T-helper 1 cell treated with Interleukin-12 subunit alpha and Interleukin-12 subunit beta and Interleukin-4 antibody, amounts not matched to agents 30 μg/mL and 1 μg/mL, for 36 hours (primary cell): ENCODE measurements around the gene OR2F1.

ENCODE experiments used
- H3K27ac Mint-ChIP-seq: one replicate; pipeline ENCODE4 v1.8.0; 2021; ENCODE audit warnings: mild to moderate bottlenecking, mixed read lengths
- H3K27me3 Mint-ChIP-seq: one replicate; pipeline ENCODE4 v1.8.0; 2021; ENCODE audit warnings: low read depth, mixed read lengths
- H3K36me3 Mint-ChIP-seq: one replicate; pipeline ENCODE4 v1.8.0; 2021; ENCODE audit warnings: low read depth, mixed read lengths
- H3K4me1 Mint-ChIP-seq: one replicate; pipeline ENCODE4 v1.8.0; 2021; ENCODE audit warnings: low read depth, mixed read lengths
- H3K4me3 Mint-ChIP-seq: one replicate; pipeline ENCODE4 v1.8.0; 2021; ENCODE audit warnings: mild to moderate bottlenecking, moderate library complexity, mixed read lengths
- H3K9me3 Mint-ChIP-seq: one replicate; pipeline ENCODE4 v1.8.0; 2021; ENCODE audit warnings: mixed read lengths

The OR2F1 gene

GRCh38 chr7:143936087-143937009 is 18.3 kb upstream of the OR2F1 start:
- Mint-ChIP-seq H3K36me3 (peaks cover 2% of the 10 kb centered on the region), H3K4me3 (no peak overlapping the region), H3K4me1 (peaks cover 9% of the 10 kb centered on the region), H3K27me3 (no peaks in the 10 kb centered on the region), H3K9me3 (peaks cover 6% of the 10 kb centered on the region), H3K27ac (no peak overlapping the region)

GRCh38 chr7:143938379-143939243 is 16.0 kb upstream of the OR2F1 start:
- no peaks in the 10 kb centered on the region for H3K36me3 Mint-ChIP-seq
- H3K4me1 Mint-ChIP-seq = no peaks in the 10 kb centered on the region
- peaks cover 5% of the 10 kb centered on the region for H3K27me3 Mint-ChIP-seq
- H3K4me3 Mint-ChIP-seq = no peak overlapping the region
- H3K27ac Mint-ChIP-seq = no peak overlapping the region
- H3K9me3 Mint-ChIP-seq = no peaks in the 10 kb centered on the region

GRCh38 chr7:143945423-143945822 is 9.2 kb upstream of the OR2F1 start:
- no peaks in the 10 kb centered on the region for H3K36me3 Mint-ChIP-seq
- H3K27me3 Mint-ChIP-seq = peaks cover 39% of the 10 kb centered on the region
- no peaks in the 10 kb centered on the region for H3K4me1 Mint-ChIP-seq
- no peak overlapping the region for H3K27ac Mint-ChIP-seq
- no peak overlapping the region for H3K4me3 Mint-ChIP-seq
- no peaks in the 10 kb centered on the region for H3K9me3 Mint-ChIP-seq

GRCh38 chr7:143947111-143947510 is 7.5 kb upstream of the OR2F1 start:
- Mint-ChIP-seq H3K27me3 (peaks cover 35% of the 10 kb centered on the region), H3K9me3 (no peaks in the 10 kb centered on the region), H3K27ac (no peak overlapping the region), H3K4me3 (no peak overlapping the region), H3K36me3 (no peaks in the 10 kb centered on the region), H3K4me1 (no peaks in the 10 kb centered on the region)

- Mint-ChIP-seq H3K9me3 (no peaks in the 10 kb centered on the region), H3K4me1 (no peaks in the 10 kb centered on the region), H3K27me3 (peaks cover 34% of the 10 kb centered on the region), H3K36me3 (no peaks in the 10 kb centered on the region), H3K4me3 (no peak overlapping the region), H3K27ac (no peak overlapping the region)
Observed at GRCh38 chr7:143948733-143949132, 5.9 kb upstream of the OR2F1 start.

- Mint-ChIP-seq H3K4me1 (no peaks in the 10 kb centered on the region), H3K27ac (no peak overlapping the region), H3K36me3 (no peaks in the 10 kb centered on the region), H3K9me3 (no peaks in the 10 kb centered on the region), H3K27me3 (peaks cover 24% of the 10 kb centered on the region), H3K4me3 (no peak overlapping the region)
Observed at GRCh38 chr7:143953421-143953820, 1.2 kb upstream of the OR2F1 start.

GRCh38 chr7:143954135-143954534 is 509 bp upstream of the OR2F1 start:
- no peaks in the 10 kb centered on the region for H3K4me1 Mint-ChIP-seq
- peaks cover 23% of the 10 kb centered on the region for H3K27me3 Mint-ChIP-seq
- no peak overlapping the region for H3K4me3 Mint-ChIP-seq
- H3K27ac Mint-ChIP-seq = no peak overlapping the region
- no peaks in the 10 kb centered on the region for H3K36me3 Mint-ChIP-seq
- H3K9me3 Mint-ChIP-seq = no peaks in the 10 kb centered on the region

GRCh38 chr7:143958781-143959180 is 4.1 kb downstream of the OR2F1 start:
- Mint-ChIP-seq H3K4me3 (no peak overlapping the region), H3K27ac (no peak overlapping the region), H3K27me3 (peaks cover 23% of the 10 kb centered on the region), H3K4me1 (no peaks in the 10 kb centered on the region), H3K9me3 (no peaks in the 10 kb centered on the region), H3K36me3 (no peaks in the 10 kb centered on the region)

- Mint-ChIP-seq H3K27ac (no peak overlapping the region), H3K4me1 (no peaks in the 10 kb centered on the region), H3K36me3 (no peaks in the 10 kb centered on the region), H3K27me3 (peaks cover 19% of the 10 kb centered on the region), H3K9me3 (no peaks in the 10 kb centered on the region), H3K4me3 (no peak overlapping the region)
Observed at GRCh38 chr7:143960813-143961610, 6.4 kb downstream of the OR2F1 start.

- no peak overlapping the region for H3K27ac Mint-ChIP-seq
- H3K4me3 Mint-ChIP-seq = no peak overlapping the region
- H3K4me1 Mint-ChIP-seq = no peaks in the 10 kb centered on the region
- no peaks in the 10 kb centered on the region for H3K9me3 Mint-ChIP-seq
- no peaks in the 10 kb centered on the region for H3K36me3 Mint-ChIP-seq
- peaks cover 3% of the 10 kb centered on the region for H3K27me3 Mint-ChIP-seq
Observed at GRCh38 chr7:143965280-143965679, 10.6 kb downstream of the OR2F1 start.

GRCh38 chr7:143967398-143967797 is 12.8 kb downstream of the OR2F1 start:
- H3K27me3 Mint-ChIP-seq = peaks cover 3% of the 10 kb centered on the region
- no peaks in the 10 kb centered on the region for H3K4me1 Mint-ChIP-seq
- no peak overlapping the region for H3K4me3 Mint-ChIP-seq
- H3K36me3 Mint-ChIP-seq = no peaks in the 10 kb centered on the region
- no peaks in the 10 kb centered on the region for H3K9me3 Mint-ChIP-seq
- no peak overlapping the region for H3K27ac Mint-ChIP-seq

GRCh38 chr7:143973870-143974416 is 19.3 kb downstream of the OR2F1 start:
- no peak overlapping the region for H3K27ac Mint-ChIP-seq
- peaks cover 9% of the 10 kb centered on the region for H3K27me3 Mint-ChIP-seq
- no peaks in the 10 kb centered on the region for H3K9me3 Mint-ChIP-seq
- H3K36me3 Mint-ChIP-seq = no peaks in the 10 kb centered on the region
- H3K4me1 Mint-ChIP-seq = no peaks in the 10 kb centered on the region
- H3K4me3 Mint-ChIP-seq = no peak overlapping the region

GRCh38 chr7:143974459-143974858 is 19.8 kb downstream of the OR2F1 start:
- Mint-ChIP-seq H3K27me3 (peaks cover 12% of the 10 kb centered on the region), H3K36me3 (no peaks in the 10 kb centered on the region), H3K4me1 (no peaks in the 10 kb centered on the region), H3K4me3 (no peak overlapping the region), H3K9me3 (no peaks in the 10 kb centered on the region), H3K27ac (no peak overlapping the region)

GRCh38 chr7:143975617-143976016 is 21.0 kb downstream of the OR2F1 start:
- H3K4me1 Mint-ChIP-seq = no peaks in the 10 kb centered on the region
- no peaks in the 10 kb centered on the region for H3K9me3 Mint-ChIP-seq
- no peaks in the 10 kb centered on the region for H3K36me3 Mint-ChIP-seq
- H3K27ac Mint-ChIP-seq = no peak overlapping the region
- H3K4me3 Mint-ChIP-seq = no peak overlapping the region
- H3K27me3 Mint-ChIP-seq = peaks cover 12% of the 10 kb centered on the region
